Neural cell (in vitro differentiated cells): ENCODE data around the gene VAMP5. TPM values are rescaled to one million over a fixed set of nuclear protein-coding genes. Genes with fewer than 3 reads are reported as not detected.
"Not testable (repeated sequence)": the region's sequence is repeated elsewhere in the genome, so short reads cannot be mapped to it uniquely, and the experiment has no call there.

Source experiments
- H2AFZ ChIP-seq: fragments of 200-600, 300-800 bp; sonication (generic), shearing (Covaris generic); 2 replicates; pipeline ENCODE4 v1.6.0; 2014; ENCODE audit warnings: low read depth, mild to moderate bottlenecking, antibody characterized with exemption, low read length, moderate library complexity
- H3F3A ChIP-seq: fragments of 200-600 bp; shearing (Covaris generic); 2 replicates; pipeline ENCODE4 v1.6.1; 2016; ENCODE audit warnings: mild to moderate bottlenecking, moderate library complexity, mixed read lengths, antibody characterized with exemption, low read length; ENCODE audit not compliant: insufficient read depth, poor library complexity, severe bottlenecking
- H3K27ac ChIP-seq: fragments of 200-600, 300-800 bp; sonication (generic), shearing (Covaris generic); 2 replicates; pipeline ENCODE4 v1.5.1; 2014; ENCODE audit warnings: mild to moderate bottlenecking, low read length, moderate library complexity
- H3K27me3 ChIP-seq: fragments of 300-800, 200-600 bp; sonication (generic), shearing (Covaris generic); 2 replicates; pipeline ENCODE4 v1.6.0; 2014; ENCODE audit warnings: mild to moderate bottlenecking, low read depth, low read length, moderate library complexity; ENCODE audit not compliant: insufficient read depth
- H3K36me3 ChIP-seq: fragments of 300-800, 200-600 bp; sonication (generic), shearing (Covaris generic); 2 replicates; pipeline ENCODE4 v1.5.1; 2014; ENCODE audit warnings: mild to moderate bottlenecking, antibody characterized with exemption, low read length, moderate library complexity; ENCODE audit not compliant: insufficient read depth
- H3K4me2 ChIP-seq: fragments of 300-800, 200-600 bp; sonication (generic), shearing (Covaris generic); 2 replicates; pipeline ENCODE4 v1.6.0; 2014; ENCODE audit warnings: mild to moderate bottlenecking, low read length
- H3K4me3 ChIP-seq: fragments of 300-800, 200-600 bp; sonication (generic), shearing (Covaris generic); 2 replicates; pipeline ENCODE4 v1.5.1; 2014; ENCODE audit warnings: mild to moderate bottlenecking, low read length, moderate library complexity
- H3K79me2 ChIP-seq: fragments of 200-600 bp; shearing (Covaris generic); replicated peaks from 2 replicates; pipeline ENCODE4 v1.6.0; 2014; ENCODE audit warnings: mild to moderate bottlenecking, low read length, moderate library complexity; ENCODE audit not compliant: insufficient read depth
- H3K9ac ChIP-seq: fragments of 300-800, 200-600 bp; sonication (generic), shearing (Covaris generic); 2 replicates; pipeline ENCODE4 v1.6.1; 2016; ENCODE audit warnings: mild to moderate bottlenecking, low read length, mixed read lengths
- H3K9me2 ChIP-seq: fragments of 200-600 bp; shearing (Covaris generic); 2 replicates; pipeline ENCODE4 v1.6.1; 2016; ENCODE audit warnings: mild to moderate bottlenecking, low read length, mixed read lengths; ENCODE audit not compliant: insufficient read depth
- H3K9me3 ChIP-seq: fragments of 200-600, 300-800 bp; sonication (generic), shearing (Covaris generic); 2 replicates; pipeline ENCODE4 v1.6.1; 2016; ENCODE audit warnings: mild to moderate bottlenecking, mixed run types, low read length, moderate library complexity, mixed read lengths
- H4K20me1 ChIP-seq: fragments of 200-600 bp; shearing (Covaris generic); 2 replicates; pipeline ENCODE4 v1.6.1; 2016; ENCODE audit warnings: mild to moderate bottlenecking, mixed run types; ENCODE audit not compliant: insufficient read depth
- CTCF ChIP-seq: fragments of 450-650 bp; IDR thresholded peaks from 2 replicates; pipeline ENCODE4 v1.5.1; 2014; ENCODE audit warnings: antibody characterized with exemption, mild to moderate bottlenecking, moderate library complexity; ENCODE audit not compliant: poor library complexity, severe bottlenecking
- EP300 ChIP-seq: fragments of 450-650 bp; conservative IDR thresholded peaks from 2 replicates; pipeline ENCODE4 v1.6.1; 2014; ENCODE audit warnings: antibody characterized with exemption, mild to moderate bottlenecking, moderate library complexity; ENCODE audit not compliant: poor library complexity, severe bottlenecking
- EZH2 ChIP-seq: fragments of 200-600, 300-800 bp; shearing (Covaris generic), sonication (generic); IDR thresholded peaks from 2 replicates; pipeline ENCODE4 v1.6.1; 2014; ENCODE audit warnings: antibody characterized with exemption, low read length, borderline replicate concordance, mild to moderate bottlenecking; ENCODE audit not compliant: insufficient read depth, poor library complexity, severe bottlenecking
- MXI1 ChIP-seq: fragments of 450-650 bp; conservative IDR thresholded peaks from 2 replicates; pipeline ENCODE4 v1.6.1; 2014; ENCODE audit warnings: antibody characterized with exemption, mild to moderate bottlenecking; ENCODE audit not compliant: poor library complexity, severe bottlenecking
- POLR2AphosphoS5 ChIP-seq: IDR thresholded peaks from 2 replicates; pipeline ENCODE4 v1.6.1; 2012
- REST ChIP-seq: IDR thresholded peaks from 2 replicates; pipeline ENCODE4 v1.6.1; 2012; ENCODE audit warnings: borderline replicate concordance
- TAF1 ChIP-seq: IDR thresholded peaks from 2 replicates; pipeline ENCODE4 v1.6.1; 2012; ENCODE audit warnings: low read depth
- polyA plus RNA-seq: library from polyadenylated mRNA; depleted of rRNA; stranded (reverse); fragments of >200 nt; gene quantifications from 2 replicates; pipeline ENCODE4 v1.2.3, GENCODE V29; 2014

Gene VAMP5
- polyA plus RNA-seq, 1 donor from 2014 or later, result not detected

- H3K36me3 ChIP-seq, result peaks cover 8% of the 10 kb centered on the region
- TF ChIP-seq TAF1 (no peak), REST (no peak), POLR2AphosphoS5 (no peak), MXI1 (no peak), CTCF (no peak), EZH2 (no peak)
- no peak overlapping the region for H3K4me2 ChIP-seq
- H3K79me2 ChIP-seq, result peaks cover 18% of the 10 kb centered on the region
- no peaks in the 10 kb centered on the region for H3K9me2 ChIP-seq
- H3F3A ChIP-seq, result no peaks in the 10 kb centered on the region
- no peak overlapping the region for H3K9ac ChIP-seq
- no peaks in the 10 kb centered on the region for H3K27me3 ChIP-seq
- no peaks in the 10 kb centered on the region for H4K20me1 ChIP-seq
- no peaks in the 10 kb centered on the region for H3K9me3 ChIP-seq
- H3K27ac ChIP-seq, result no peak overlapping the region
- no peak overlapping the region for H2AFZ ChIP-seq
- H3K4me3 ChIP-seq, result no peak overlapping the region
Measured at GRCh38 chr2:85558160-85558559, 26.1 kb upstream of the VAMP5 start.

GRCh38 chr2:85560403-85560726 lies 23.9 kb upstream of the VAMP5 start:
- H3K27ac ChIP-seq, H2AFZ ChIP-seq: not testable (repeated sequence)
- peak overlapping the region; percentile 81 for H3K9ac ChIP-seq

GRCh38 chr2:85560812-85561279 lies 23.4 kb upstream of the VAMP5 start:
- H3K36me3 ChIP-seq, result no peaks in the 10 kb centered on the region
- peaks cover 18% of the 10 kb centered on the region for H3K79me2 ChIP-seq
- H3K9ac ChIP-seq, result peak overlapping the region; percentile 81
- no peaks in the 10 kb centered on the region for H4K20me1 ChIP-seq
- H3K9me3 ChIP-seq, result no peaks in the 10 kb centered on the region
- H3K9me2 ChIP-seq, result no peaks in the 10 kb centered on the region
- peak overlapping the region; percentile 19 for H2AFZ ChIP-seq
- H3K27me3 ChIP-seq, result no peaks in the 10 kb centered on the region
- H3K4me2 ChIP-seq, result peak overlapping the region; percentile 92
- H3K27ac ChIP-seq, result peak overlapping the region; percentile 71
- peak overlapping the region; percentile 91 for H3K4me3 ChIP-seq
- no peak for TF ChIP-seq EP300
- TF ChIP-seq POLR2AphosphoS5, result no peak
- TF ChIP-seq MXI1, result no peak
- no peak for TF ChIP-seq EZH2
- H3F3A ChIP-seq, result no peaks in the 10 kb centered on the region

More at GRCh38 chr2:85560403-85560726, 23.9 kb upstream of the VAMP5 start:
- Histone ChIP-seq H3K4me3 (peak overlapping the region; percentile 91), H3K79me2 (peaks cover 18% of the 10 kb centered on the region), H3K4me2 (peak overlapping the region; percentile 92)
- H3K36me3 ChIP-seq, H4K20me1 ChIP-seq, H3K27me3 ChIP-seq, H3K9me3 ChIP-seq, H3K9me2 ChIP-seq, H3F3A ChIP-seq: not testable (repeated sequence)
